GM21526 (cell line): Measurements from ENCODE around the gene PSMD13.

Source experiments
- ATAC-seq: cut with Tn5 transposase; IDR thresholded peaks from one replicate; pipeline ENCODE4 v1.9.1; 2021; ENCODE audit warnings: moderate library complexity; ENCODE audit not compliant: unreplicated experiment, low FRiP score

PSMD13 gene

GRCh38 chr11:203945-204586 lies 32.7 kb upstream of the PSMD13 start:
- ATAC-seq, result no peak

- ATAC-seq, result no peak
Observed at GRCh38 chr11:204587-205109, 32.1 kb upstream of the PSMD13 start.

GRCh38 chr11:205221-206001 lies 31.4 kb upstream of the PSMD13 start:
- ATAC-seq, result no peak

- ATAC-seq, result no peak
Observed at GRCh38 chr11:206002-206384, 30.8 kb upstream of the PSMD13 start.

- peak; percentile 17 for ATAC-seq
Observed at GRCh38 chr11:206526-207207, 30.1 kb upstream of the PSMD13 start.

- peak; percentile 69 for ATAC-seq
Observed at GRCh38 chr11:207208-207862, 29.4 kb upstream of the PSMD13 start, which contains the start of the genes BET1L and RIC8A. BET1L (minus strand) TSS chr11:207399; CDS start chr11:207321, 78 bp downstream. RIC8A (plus strand) TSS chr11:207708; CDS start chr11:208855, 1,147 bp downstream.

GRCh38 chr11:207863-208180 lies 29.0 kb upstream of the PSMD13 start:
- no peak for ATAC-seq

GRCh38 chr11:208181-208916 lies 28.4 kb upstream of the PSMD13 start:
- ATAC-seq, result peak; percentile 46

- ATAC-seq, result no peak
Observed at GRCh38 chr11:208917-209260, 27.9 kb upstream of the PSMD13 start.

GRCh38 chr11:209275-210121 lies 27.3 kb upstream of the PSMD13 start:
- no peak for ATAC-seq

GRCh38 chr11:210122-210802 lies 26.5 kb upstream of the PSMD13 start:
- no peak for ATAC-seq

GRCh38 chr11:210803-211180 lies 26.0 kb upstream of the PSMD13 start:
- ATAC-seq, result no peak

GRCh38 chr11:211295-211694 lies 25.5 kb upstream of the PSMD13 start:
- no peak for ATAC-seq

- ATAC-seq, result no peak
Observed at GRCh38 chr11:211741-212140, 25.0 kb upstream of the PSMD13 start.

- no peak for ATAC-seq
Observed at GRCh38 chr11:212150-213100, 24.4 kb upstream of the PSMD13 start.

- ATAC-seq, result no peak
Observed at GRCh38 chr11:213111-213510, 23.7 kb upstream of the PSMD13 start.

GRCh38 chr11:214083-214482 lies 22.7 kb upstream of the PSMD13 start:
- no peak for ATAC-seq

- no peak for ATAC-seq
Observed at GRCh38 chr11:215581-216037, 21.2 kb upstream of the PSMD13 start.
